ENCODE data around the gene MGA.

The MGA gene

DNA sequence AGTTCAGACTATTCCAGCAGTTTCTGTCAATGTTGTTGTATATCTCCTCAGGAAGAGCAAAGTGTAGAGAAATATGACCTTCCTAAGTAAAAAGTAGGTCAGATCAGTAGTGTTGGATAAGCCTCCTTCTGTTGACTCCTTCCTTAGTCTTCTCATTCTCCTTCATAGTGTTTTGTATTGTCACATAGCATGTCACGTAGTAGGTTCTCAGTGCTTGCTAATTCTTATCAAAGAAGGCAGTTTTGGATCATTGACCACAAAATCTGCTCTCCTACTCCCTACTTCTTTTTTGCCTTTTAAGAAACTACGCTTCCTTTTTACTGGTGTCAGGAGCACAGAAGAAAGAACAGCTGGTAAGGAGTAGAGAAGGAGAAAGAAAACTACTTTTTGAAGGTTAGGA is 1.0 kb upstream of the MGA start:
- DNase-seq = no peak

DNA sequence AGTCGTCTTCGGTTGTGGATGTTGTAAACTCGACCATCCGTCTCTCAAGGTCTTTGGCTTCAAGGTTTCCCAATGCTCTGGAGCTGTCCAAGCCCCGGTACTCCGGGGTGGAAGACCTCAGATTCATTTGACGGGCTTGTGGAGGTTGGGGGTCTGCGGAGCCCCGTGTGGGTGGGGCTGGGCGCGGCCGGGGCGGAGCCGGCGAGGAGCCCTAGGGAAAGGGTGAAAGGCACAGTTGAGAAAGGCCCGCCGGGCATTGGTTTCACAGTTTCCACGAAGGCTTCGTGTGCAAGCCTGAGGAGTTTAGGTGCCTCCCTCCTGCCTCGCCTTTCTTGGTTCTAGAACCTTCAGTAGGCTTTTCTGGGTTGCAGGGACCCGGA is 360 bp upstream of the MGA start:
- DNase-seq = no peak

GRCh38 chr15:41661078-41661517 is 893 bp downstream of the MGA start:
- no peak for DNase-seq

DNA sequence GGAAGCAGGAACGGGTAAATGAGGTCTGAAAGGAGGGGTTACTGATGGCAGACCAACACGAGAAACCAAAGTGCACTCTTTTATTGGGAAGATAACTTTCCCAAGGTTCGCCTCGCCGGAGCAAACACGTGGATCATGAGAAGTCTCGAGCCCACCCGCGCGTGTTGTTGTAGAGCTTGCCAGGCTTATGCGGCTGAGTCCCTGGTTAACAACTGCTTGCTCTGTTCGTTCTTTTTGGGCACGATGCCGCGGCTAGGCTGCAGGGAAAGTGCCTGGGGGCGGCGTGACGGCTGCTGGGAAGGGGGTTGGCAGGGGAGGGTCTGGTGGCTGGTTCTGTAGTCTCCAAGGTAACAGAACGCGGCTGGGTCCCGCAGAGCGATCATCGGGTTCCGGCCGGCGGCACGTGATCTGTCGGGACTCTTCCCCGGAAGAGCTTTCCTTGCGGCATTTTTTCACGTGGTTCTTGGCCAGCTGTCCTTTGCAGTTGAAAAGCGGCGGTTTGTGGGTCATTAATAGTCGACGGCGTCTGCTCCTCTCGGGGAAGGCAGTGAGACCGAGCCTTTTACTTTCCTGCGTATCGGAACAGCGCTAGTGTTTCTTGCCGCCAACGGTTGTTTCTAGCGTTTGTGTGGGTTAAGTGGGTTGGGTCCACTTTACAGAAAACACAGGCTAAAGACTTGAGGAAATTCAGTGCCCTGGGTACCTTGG is 1.5 kb downstream of the MGA start:
- peak; percentile 63 for DNase-seq

DNA sequence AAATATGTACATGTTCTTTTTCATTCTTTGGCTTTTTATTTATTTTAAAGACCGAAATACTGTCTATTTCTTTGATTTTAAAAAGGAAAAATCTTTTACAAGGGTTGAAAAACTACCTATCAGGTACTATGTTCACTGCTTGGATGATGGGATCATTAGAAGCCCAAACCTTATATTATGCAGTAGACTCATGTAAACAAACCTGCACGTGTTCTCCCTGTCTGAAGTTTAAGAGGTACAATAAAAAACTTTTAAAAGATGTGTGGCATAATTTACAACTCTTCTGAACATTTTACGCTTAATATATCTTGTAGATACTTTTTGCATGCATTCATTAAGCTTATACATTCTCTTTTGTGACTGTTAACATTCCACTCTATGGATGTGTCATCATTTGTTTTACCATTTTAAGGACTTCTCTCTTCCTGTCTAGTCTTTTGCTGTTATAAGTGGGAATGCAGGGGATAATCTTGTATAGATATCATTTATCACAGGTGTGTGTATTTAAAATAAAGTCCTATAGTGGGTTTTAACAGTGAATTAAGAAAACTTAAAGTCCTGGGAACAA is 6.2 kb downstream of the MGA start:
- no peak for DNase-seq

DNA sequence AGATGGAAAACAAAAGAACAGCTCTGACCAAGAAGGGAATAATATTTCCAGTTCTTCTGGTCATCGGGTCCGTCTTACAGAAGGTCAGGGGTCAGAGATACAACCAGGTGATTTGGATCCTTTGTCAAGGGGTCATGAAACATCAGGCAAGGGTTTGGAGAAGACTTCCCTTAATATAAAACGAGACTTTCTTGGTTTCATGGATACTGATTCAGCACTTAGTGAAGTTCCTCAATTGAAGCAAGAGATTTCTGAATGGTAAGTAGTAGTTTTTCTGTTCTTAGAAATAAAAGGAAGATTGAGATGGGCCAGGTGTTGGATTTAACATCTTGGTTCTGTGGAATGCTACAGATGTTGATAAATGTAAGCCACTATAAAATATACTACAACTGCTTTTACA is 9.5 kb downstream of the MGA start:
- no peak for DNase-seq

DNA sequence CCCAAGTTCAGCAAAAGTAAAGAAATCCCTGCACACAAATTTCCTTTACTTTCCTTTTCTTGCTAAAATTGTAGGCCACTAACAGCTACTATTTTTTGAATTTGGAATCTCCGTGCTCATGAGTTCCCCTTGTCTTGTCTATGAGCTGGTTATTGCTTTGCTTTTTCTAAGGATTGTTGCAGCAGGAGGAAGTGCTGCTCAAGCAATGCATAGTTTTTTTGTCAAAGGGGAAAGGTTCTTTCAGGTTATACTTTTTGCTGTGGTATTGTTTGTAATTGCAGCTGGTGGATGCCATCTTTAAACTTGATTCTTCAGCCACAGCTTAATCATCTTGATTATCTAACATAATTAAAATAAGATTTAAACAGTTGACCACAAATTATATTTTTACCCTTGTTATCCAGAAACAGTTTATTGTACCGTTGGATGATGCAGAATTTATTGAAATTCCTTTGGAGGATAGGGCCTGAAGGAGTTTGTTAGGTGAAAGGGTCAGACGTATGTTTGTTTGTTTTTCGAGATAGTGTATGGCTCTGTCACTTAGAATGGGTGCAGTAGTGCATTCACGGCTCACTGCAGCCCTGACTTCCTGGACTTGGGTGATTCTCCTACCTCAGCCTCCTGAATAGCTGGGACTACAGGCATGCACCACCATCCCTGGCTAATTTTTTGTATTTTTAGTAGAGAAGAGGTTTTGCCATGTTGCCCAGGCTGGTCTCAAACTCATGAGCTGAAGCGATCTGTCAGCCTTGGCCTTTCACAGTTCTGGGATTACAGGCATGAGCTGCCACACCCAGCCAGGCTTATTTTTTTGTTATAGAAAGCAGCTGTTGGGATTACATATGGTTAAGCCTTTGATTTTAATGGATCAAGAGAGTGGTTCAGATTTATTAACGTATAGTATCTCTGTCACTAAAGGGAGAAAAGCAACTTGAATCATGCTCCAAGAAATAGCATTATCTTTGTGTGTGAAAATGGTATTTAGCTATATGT is 11.7 kb downstream of the MGA start:
- DNase-seq = no peak

GRCh38 chr15:41675337-41675736 is 15.1 kb downstream of the MGA start:
- no peak for DNase-seq

GRCh38 chr15:41678742-41679141 is 18.5 kb downstream of the MGA start:
- no peak for DNase-seq

DNA sequence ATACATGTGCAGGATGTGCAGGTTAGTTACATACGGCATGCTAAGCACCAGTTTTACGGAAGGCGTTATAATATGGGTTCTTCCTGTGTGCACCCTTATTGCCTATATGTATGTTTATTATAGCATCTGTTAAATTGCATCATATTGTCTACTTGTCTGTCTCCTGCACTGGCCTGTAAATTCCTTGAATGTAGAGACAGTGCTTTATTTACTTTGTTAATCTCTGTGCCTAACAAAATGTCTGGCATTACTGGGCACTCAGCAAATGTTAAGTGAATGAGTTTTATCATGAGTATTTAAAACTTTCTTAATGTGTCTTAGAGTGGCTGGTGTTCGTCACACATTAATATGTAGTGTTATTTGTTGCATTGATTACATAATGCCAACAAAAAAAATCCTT is 23.8 kb downstream of the MGA start:
- DNase-seq = no peak

DNA sequence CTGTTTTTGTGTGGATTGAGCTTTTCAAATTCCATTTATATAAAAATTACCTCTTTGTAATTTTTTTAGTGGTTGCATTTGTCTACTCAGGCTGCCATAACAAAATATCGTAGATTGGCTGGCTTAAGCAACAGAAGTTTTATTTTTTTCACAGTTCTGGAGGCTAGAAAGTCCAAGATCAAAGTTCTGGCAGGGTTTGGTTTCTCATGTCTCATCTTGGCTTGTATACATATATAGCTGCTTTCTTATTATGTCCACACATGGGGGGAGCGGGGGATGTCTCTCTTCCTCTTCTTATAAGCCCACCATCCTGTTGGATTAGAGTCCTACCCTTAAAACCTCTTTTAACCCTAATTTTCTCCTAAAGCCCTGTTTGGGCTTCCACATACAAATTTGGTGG is 28.5 kb downstream of the MGA start:
- DNase-seq = no peak

DNA sequence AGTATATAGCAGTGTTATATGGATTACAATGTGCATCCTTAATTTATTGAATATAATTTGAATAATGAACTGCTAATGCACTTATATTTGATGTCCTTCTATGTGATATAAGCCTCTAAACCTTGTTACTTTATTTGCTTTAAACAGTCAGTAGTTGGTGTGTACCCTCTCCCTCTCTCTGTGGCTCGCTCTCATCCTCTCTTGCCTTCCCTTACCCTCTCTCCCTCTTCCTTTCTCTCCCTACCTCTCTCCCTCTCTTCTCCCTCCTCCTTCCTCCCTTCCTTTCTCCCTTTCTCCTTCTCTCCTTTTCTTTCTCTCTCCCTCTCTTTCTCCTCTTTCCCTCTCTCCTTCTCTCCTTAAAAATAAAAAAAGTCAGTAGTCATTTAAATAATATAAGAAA is 28.9 kb downstream of the MGA start:
- DNase-seq = no peak

GRCh38 chr15:41689834-41690233 is 29.6 kb downstream of the MGA start:
- no peak for DNase-seq

DNA sequence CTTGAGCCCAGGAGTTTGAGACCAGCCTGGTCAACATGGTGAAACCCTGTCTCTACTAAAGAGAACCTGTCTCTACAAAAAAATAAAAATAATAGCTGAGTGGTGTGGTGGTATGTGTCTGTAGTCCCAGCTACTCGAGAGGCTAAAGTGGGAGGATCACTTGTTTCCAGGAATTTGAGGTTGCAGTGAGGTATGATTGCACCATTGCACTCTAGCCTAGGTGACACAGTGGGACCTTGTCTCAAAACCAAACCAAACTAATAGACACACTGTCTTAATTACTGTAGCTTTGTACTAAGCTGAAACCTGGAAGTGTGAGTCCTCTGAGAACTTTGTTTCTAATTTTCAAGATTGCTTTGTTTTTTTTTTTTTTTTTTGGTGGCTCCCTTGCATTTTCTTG is 30.4 kb downstream of the MGA start:
- no peak for DNase-seq

GRCh38 chr15:41691471-41691870 is 31.3 kb downstream of the MGA start:
- no peak for DNase-seq

DNA sequence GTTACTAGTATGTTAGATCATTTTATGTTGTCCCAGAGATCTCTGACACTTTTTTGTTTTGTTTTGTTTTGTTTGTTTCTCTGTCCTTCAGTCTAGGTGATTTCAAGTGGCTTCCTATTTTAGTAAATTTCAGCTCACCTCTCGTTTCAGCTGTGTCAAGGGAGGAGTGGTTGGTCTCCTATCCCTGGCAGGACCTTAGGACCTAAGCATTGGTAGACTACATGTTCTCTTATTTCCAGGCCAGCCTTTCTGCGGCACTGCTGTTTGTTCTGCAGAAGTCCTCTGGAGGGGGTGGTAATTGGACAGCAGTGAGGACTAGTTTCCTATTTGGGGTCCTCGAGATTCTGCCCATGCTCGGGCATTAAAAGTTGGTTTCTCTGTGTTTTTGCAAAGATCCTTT is 31.8 kb downstream of the MGA start:
- DNase-seq = no peak

- DNase-seq = no peak
Measured at GRCh38 chr15:41693757-41694156, 33.6 kb downstream of the MGA start.

- DNase-seq = no peak
Measured at GRCh38 chr15:41695750-41696436, 35.7 kb downstream of the MGA start.

GRCh38 chr15:41698779-41699178 is 38.6 kb downstream of the MGA start:
- no peak for DNase-seq

- DNase-seq = no peak
Measured at GRCh38 chr15:41703120-41703519, 42.9 kb downstream of the MGA start.

DNA sequence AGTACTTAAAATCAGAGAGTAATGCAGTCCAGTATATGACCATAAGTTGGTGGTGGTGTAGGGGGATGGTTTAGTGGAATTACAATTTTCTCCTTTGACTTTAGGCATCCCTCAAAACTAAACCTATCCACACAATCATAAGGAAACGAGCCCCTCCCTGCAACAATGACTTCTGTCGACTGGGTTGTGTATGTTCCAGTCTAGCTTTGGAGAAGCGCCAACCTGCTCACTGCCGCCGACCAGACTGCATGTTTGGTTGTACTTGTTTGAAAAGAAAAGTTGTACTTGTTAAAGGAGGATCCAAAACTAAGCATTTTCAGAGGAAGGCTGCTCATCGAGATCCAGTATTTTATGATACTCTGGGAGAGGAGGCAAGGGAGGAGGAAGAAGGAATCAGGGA is 52.8 kb downstream of the MGA start:
- DNase-seq = no peak

DNA sequence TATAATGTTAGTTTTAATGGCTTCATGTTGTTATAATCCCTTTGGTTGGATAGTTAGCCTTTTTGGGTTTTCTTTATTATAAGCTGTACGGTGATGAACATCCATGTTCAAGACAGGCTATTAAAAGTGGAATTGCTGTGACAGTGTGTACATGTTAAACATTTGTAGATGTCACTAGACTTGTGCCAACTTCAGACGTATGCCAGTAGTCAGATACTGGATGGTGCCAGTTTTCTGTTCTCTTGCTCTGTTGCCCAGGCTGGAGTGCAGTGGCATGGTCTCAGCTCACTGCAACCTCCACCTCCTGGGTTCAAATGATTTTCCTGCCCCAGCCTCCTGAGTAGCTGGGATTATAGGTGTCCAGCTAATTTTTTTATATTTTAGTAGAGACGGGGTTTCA is 54.1 kb downstream of the MGA start:
- DNase-seq = no peak

GRCh38 chr15:41716864-41717263 is 56.7 kb downstream of the MGA start:
- DNase-seq = no peak

All from DMS 273 treated with DMSO at 0.1 percent for 48 hours (cell line).